Liver (tissue), 9 donors: ENCODE results near the gene NAP1L1. TPM values are rescaled to one million over a fixed set of nuclear protein-coding genes. Genes with fewer than 3 reads are reported as not detected.

ENCODE experiments used
- DNase-seq: peaks from one replicate; pipeline ENCODE4 v3.0.0-alpha.2; 2017; ENCODE audit warnings: low spot score
- H3K27ac ChIP-seq, 2 donors: one replicate each; pipeline ENCODE4 v1.7.0; 2013; ENCODE audit warnings: inconsistent platforms in 2 of 2, low read length in 2 of 2, control low read depth in 1 of 2, low read depth in 1 of 2, mild to moderate bottlenecking in 1 of 2
- H3K27me3 ChIP-seq, 4 donors: one replicate each; pipeline versions ENCODE4 v1.6.1 to v1.7.0; 2013; ENCODE audit warnings: low read length in 3 of 4, inconsistent platforms in 1 of 4, mild to moderate bottlenecking in 1 of 4, moderate library complexity in 1 of 4; ENCODE audit not compliant: control insufficient read depth in 4 of 4, insufficient read depth in 4 of 4
- H3K36me3 ChIP-seq, 4 donors: one replicate each; pipeline versions ENCODE4 v1.6.1 to v1.7.0; 2013; ENCODE audit warnings: low read length in 3 of 4, mild to moderate bottlenecking in 3 of 4, low read depth in 1 of 4, moderate library complexity in 1 of 4; ENCODE audit not compliant: control insufficient read depth in 4 of 4, insufficient read depth in 3 of 4
- H3K4me1 ChIP-seq, 4 donors: one replicate each; pipeline versions ENCODE4 v1.6.1 to v1.7.0; 2013; ENCODE audit warnings: low read length in 3 of 4, mild to moderate bottlenecking in 3 of 4, moderate library complexity in 1 of 4; ENCODE audit not compliant: control insufficient read depth in 4 of 4, insufficient read depth in 4 of 4
- H3K4me3 ChIP-seq, 3 donors: one replicate each; pipeline versions ENCODE4 v1.6.1 to v1.7.0; 2013; ENCODE audit warnings: low read length in 3 of 3, control low read depth in 1 of 3, low read depth in 1 of 3, mild to moderate bottlenecking in 1 of 3
- H3K9ac ChIP-seq, 2 donors: one replicate each; pipeline ENCODE4 v1.7.0; 2013; ENCODE audit warnings: low read length in 2 of 2, mild to moderate bottlenecking in 2 of 2, moderate library complexity in 2 of 2, control low read depth in 1 of 2, low read depth in 1 of 2
- H3K9me3 ChIP-seq, 4 donors: one replicate each; pipeline versions ENCODE4 v1.6.1 to v1.7.0; 2013; ENCODE audit warnings: low read length in 3 of 4; ENCODE audit not compliant: control insufficient read depth in 4 of 4
- CTCF ChIP-seq: fragments of 150-350 bp; IDR thresholded peaks from 2 replicates; pipeline ENCODE4 v1.5.1; 2017; ENCODE audit warnings: improper control_type of control experiment, low read depth, low read length; ENCODE audit not compliant: missing input control
- EGR1 ChIP-seq, 2 donors: IDR thresholded peaks; 2 replicates each; pipeline ENCODE4 v1.6.1; 2016 to 2018; ENCODE audit warnings: antibody characterized with exemption in 2 of 2, low read depth in 2 of 2
- FOXA1 ChIP-seq: IDR thresholded peaks from 2 replicates; pipeline ENCODE4 v1.6.1; 2016; ENCODE audit warnings: antibody characterized with exemption
- FOXA2 ChIP-seq: IDR thresholded peaks from 2 replicates; pipeline ENCODE4 v1.6.1; 2016; ENCODE audit warnings: antibody characterized with exemption
- GABPA ChIP-seq, 2 donors: IDR thresholded peaks in 1 of 2; conservative IDR thresholded peaks in 1 of 2; 2 replicates each; pipeline ENCODE4 v1.6.1; 2016; ENCODE audit warnings: antibody characterized with exemption in 2 of 2, mild to moderate bottlenecking in 1 of 2, moderate library complexity in 1 of 2
- HNF4A ChIP-seq, 2 donors: conservative IDR thresholded peaks; 2 replicates each; pipeline ENCODE4 v1.6.1; 2016; ENCODE audit warnings: antibody characterized with exemption in 2 of 2, mild to moderate bottlenecking in 2 of 2
- HNF4G ChIP-seq: IDR thresholded peaks from 2 replicates; pipeline ENCODE4 v1.6.1; 2016; ENCODE audit warnings: antibody characterized with exemption
- MAX ChIP-seq: IDR thresholded peaks from 2 replicates; pipeline ENCODE4 v1.6.1; 2016; ENCODE audit warnings: antibody characterized with exemption
- NR2F2 ChIP-seq: IDR thresholded peaks from 2 replicates; pipeline ENCODE4 v1.6.1; 2016; ENCODE audit warnings: antibody characterized with exemption
- RAD21 ChIP-seq, 2 donors: IDR thresholded peaks; 2 replicates each; pipeline ENCODE4 v1.6.1; 2016; ENCODE audit warnings: antibody characterized with exemption in 2 of 2, mild to moderate bottlenecking in 2 of 2
- REST ChIP-seq: IDR thresholded peaks from 2 replicates; pipeline ENCODE4 v1.6.1; 2016; ENCODE audit warnings: antibody characterized with exemption, mild to moderate bottlenecking
- RXRA ChIP-seq, 2 donors: IDR thresholded peaks; 2 replicates each; pipeline ENCODE4 v1.6.1; 2017 to 2018; ENCODE audit warnings: antibody characterized with exemption in 2 of 2, mild to moderate bottlenecking in 1 of 2
- SP1 ChIP-seq: IDR thresholded peaks from 2 replicates; pipeline ENCODE4 v1.6.1; 2018; ENCODE audit warnings: antibody characterized with exemption, mild to moderate bottlenecking
- TAF1 ChIP-seq: conservative IDR thresholded peaks from 2 replicates; pipeline ENCODE4 v1.6.1; 2016; ENCODE audit warnings: antibody characterized with exemption, mild to moderate bottlenecking
- YY1 ChIP-seq: IDR thresholded peaks from 2 replicates; pipeline ENCODE4 v1.6.1; 2016; ENCODE audit warnings: antibody characterized with exemption, mild to moderate bottlenecking
- WGBS: extraction: QIAGEN DNeasy Blood & Tissue Kit; methylation state at CpG from one replicate; pipeline ENCODE4 v1.1.7; 2013; 5-methylcytosine and 5-hydroxymethylcytosine counted together
- polyA plus RNA-seq, 2 donors: library from polyadenylated mRNA; stranded (reverse) in 1 of 2; unstranded in 1 of 2; fragments of 200-250 nt in 1 of 2; fragments of >200 nt in 1 of 2; fragmentation: Nextera tagmentation in 1 of 2; extraction: Ambion mirVana in 1 of 2; gene quantifications; one replicate each; pipeline versions ENCODE4 v1.2.1 to v1.2.3, GENCODE V29; 2013 to 2015
- total RNA-seq, 2 donors: library from RNA; depleted of rRNA; stranded (reverse); fragments of >200 nt; gene quantifications; one replicate each; pipeline ENCODE4 v1.2.3, GENCODE V29; 2014
- TF ChIP-seq, protein P1 (sequence below): IDR thresholded peaks from 2 replicates; pipeline ENCODE4 v1.6.1; 2016; ENCODE audit warnings: antibody characterized with exemption
- donor health status: healthy.
- donor health status: healthy.
- donor health status: healthy.
- donor health status: healthy.
- donor health status: healthy.

NAP1L1 gene
- total and polyA plus RNA-seq, 4 donors: 36.6 to 74.7 (median 42.4) TPM

GRCh38 chr12:76041406-76041805, 43.1 kb downstream of the NAP1L1 start:
- WGBS: 96% methylated on average over 2 of the region's 2 CpGs

GRCh38 chr12:76040461-76040860, 44.0 kb downstream of the NAP1L1 start:
- Histone ChIP-seq H3K9me3 (no peaks in the 10 kb centered on the region), H3K9ac (no peak overlapping the region), H3K4me3 (no peak overlapping the region), H3K36me3 (peaks cover 0 to under 1% (median 0%) of the 10 kb centered on the region in 4 donors), H3K27me3 (no peaks in the 10 kb centered on the region), H3K4me1 (peaks cover 0 to 4% (median 2%) of the 10 kb centered on the region in 4 donors), H3K27ac (no peak overlapping the region)
- no peak for DNase-seq
- 93% methylated on average over 4 of the region's 4 CpGs for WGBS
- no peak for TF ChIP-seq SP1
- TF ChIP-seq CTCF: no peak
- TF ChIP-seq RAD21 (IDR thresholded peaks at IDR 0.05): no peak
- TF ChIP-seq NR2F2: no peak
- no peak for TF ChIP-seq TAF1
- TF ChIP-seq HNF4A (conservative IDR thresholded peaks at IDR 0.05): no peak
- no peak for TF ChIP-seq MAX
- TF ChIP-seq RXRA (IDR thresholded peaks at IDR 0.05): no peak
- TF ChIP-seq, protein P1, sequence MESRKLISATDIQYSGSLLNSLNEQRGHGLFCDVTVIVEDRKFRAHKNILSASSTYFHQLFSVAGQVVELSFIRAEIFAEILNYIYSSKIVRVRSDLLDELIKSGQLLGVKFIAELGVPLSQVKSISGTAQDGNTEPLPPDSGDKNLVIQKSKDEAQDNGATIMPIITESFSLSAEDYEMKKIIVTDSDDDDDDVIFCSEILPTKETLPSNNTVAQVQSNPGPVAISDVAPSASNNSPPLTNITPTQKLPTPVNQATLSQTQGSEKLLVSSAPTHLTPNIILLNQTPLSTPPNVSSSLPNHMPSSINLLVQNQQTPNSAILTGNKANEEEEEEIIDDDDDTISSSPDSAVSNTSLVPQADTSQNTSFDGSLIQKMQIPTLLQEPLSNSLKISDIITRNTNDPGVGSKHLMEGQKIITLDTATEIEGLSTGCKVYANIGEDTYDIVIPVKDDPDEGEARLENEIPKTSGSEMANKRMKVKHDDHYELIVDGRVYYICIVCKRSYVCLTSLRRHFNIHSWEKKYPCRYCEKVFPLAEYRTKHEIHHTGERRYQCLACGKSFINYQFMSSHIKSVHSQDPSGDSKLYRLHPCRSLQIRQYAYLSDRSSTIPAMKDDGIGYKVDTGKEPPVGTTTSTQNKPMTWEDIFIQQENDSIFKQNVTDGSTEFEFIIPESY: no peak
- no peak for TF ChIP-seq HNF4G

More at GRCh38 chr12:76041406-76041805, 43.1 kb downstream of the NAP1L1 start:
- H3K36me3 ChIP-seq: peaks cover 0 to 5% (median 0%) of the 10 kb centered on the region in 4 donors
- H3K27me3 ChIP-seq: no peaks in the 10 kb centered on the region
- H3K4me3 ChIP-seq: no peak overlapping the region
- TF ChIP-seq CTCF (no peak), GABPA (IDR thresholded peaks at IDR 0.05 in 1 of 2, conservative IDR thresholded peaks at IDR 0.05 in 1 of 2) (no peak), YY1 (no peak), MAX (no peak), HNF4A (conservative IDR thresholded peaks at IDR 0.05) (no peak), SP1 (no peak), TAF1 (no peak), FOXA2 (no peak), FOXA1 (no peak), RXRA (IDR thresholded peaks at IDR 0.05) (no peak), EGR1 (IDR thresholded peaks at IDR 0.05; ENCODE audit: low read depth in 2 of 2) (no peak), NR2F2 (no peak), RAD21 (IDR thresholded peaks at IDR 0.05) (no peak), REST (no peak), HNF4G (no peak)
- no peak for DNase-seq
- peaks cover 0 to 4% (median 2%) of the 10 kb centered on the region in 4 donors for H3K4me1 ChIP-seq
- H3K27ac ChIP-seq: no peak overlapping the region
- H3K9me3 ChIP-seq: no peaks in the 10 kb centered on the region
- no peak overlapping the region for H3K9ac ChIP-seq
